ENCODE data around the gene SCAMP1.

DNA sequence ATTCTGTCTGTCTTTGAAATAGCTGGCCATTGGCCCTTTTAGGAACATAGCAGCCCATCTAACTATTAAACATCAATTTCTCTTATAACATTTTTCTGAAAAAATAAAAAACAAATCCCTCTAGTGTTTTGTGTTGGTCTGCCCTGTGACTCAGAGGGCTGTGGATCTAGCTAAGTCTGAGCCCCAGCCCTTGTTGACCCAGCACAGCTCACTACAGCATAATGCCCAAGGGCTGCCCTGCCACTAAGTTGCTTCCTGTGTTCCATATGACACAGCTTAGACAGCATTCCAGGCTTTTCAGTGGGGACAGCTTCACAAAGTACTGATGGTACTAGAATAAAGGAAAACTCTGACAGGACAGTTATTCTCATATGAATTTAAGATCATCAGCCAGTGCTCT, 136.0 kb downstream of the SCAMP1 start:
- TF ChIP-seq, protein P1, sequence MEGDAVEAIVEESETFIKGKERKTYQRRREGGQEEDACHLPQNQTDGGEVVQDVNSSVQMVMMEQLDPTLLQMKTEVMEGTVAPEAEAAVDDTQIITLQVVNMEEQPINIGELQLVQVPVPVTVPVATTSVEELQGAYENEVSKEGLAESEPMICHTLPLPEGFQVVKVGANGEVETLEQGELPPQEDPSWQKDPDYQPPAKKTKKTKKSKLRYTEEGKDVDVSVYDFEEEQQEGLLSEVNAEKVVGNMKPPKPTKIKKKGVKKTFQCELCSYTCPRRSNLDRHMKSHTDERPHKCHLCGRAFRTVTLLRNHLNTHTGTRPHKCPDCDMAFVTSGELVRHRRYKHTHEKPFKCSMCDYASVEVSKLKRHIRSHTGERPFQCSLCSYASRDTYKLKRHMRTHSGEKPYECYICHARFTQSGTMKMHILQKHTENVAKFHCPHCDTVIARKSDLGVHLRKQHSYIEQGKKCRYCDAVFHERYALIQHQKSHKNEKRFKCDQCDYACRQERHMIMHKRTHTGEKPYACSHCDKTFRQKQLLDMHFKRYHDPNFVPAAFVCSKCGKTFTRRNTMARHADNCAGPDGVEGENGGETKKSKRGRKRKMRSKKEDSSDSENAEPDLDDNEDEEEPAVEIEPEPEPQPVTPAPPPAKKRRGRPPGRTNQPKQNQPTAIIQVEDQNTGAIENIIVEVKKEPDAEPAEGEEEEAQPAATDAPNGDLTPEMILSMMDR (conservative IDR thresholded peaks at IDR 0.05; ENCODE audit: low read depth, low read length) = no peak
- no peak for TF ChIP-seq EZH2 (IDR thresholded peaks at IDR 0.05; ENCODE audit: low read length, unreplicated experiment)

All from PC-3 (cell line).